Measurements from ENCODE around the gene NRF1. TPM values are rescaled to one million over a fixed set of nuclear protein-coding genes. Genes with fewer than 3 reads are reported as not detected.

Gene NRF1
- total and polyA plus RNA-seq, 2 of the 13 experiments (the other 11 are each of a cell fraction or from before 2014, with no cell fraction given) = 9.3 to 10.1 TPM

GRCh38 chr7:129779602-129780256, 168.2 kb downstream of the NRF1 start (continued):
- TF ChIP-seq ZNF451 (CRISPR knock-in tag; IDR thresholded peaks at IDR 0.05) (no peak), DPF2 (CRISPR knock-in tag; IDR thresholded peaks at IDR 0.05; ENCODE audit: borderline replicate concordance, low read depth) (no peak), ZNF605 (CRISPR knock-in tag; IDR thresholded peaks at IDR 0.05) (no peak), EZH2 (conservative IDR thresholded peaks at IDR 0.05; ENCODE audit: low read depth, low read length) (no peak), FOXA1 (IDR thresholded peaks at IDR 0.05) (no peak), FOXA1 (CRISPR knock-in tag; IDR thresholded peaks at IDR 0.05) (no peak), GABPB1 (CRISPR knock-in tag; IDR thresholded peaks at IDR 0.05) (peak; percentile 70; the same call in 1 of the 2 replicates), MXD1 (CRISPR knock-in tag; IDR thresholded peaks at IDR 0.05) (no peak), RBAK (CRISPR knock-in tag; IDR thresholded peaks at IDR 0.05) (no peak), ZNF569 (CRISPR knock-in tag; IDR thresholded peaks at IDR 0.05; ENCODE audit: borderline replicate concordance) (no peak), SRY (CRISPR knock-in tag; IDR thresholded peaks at IDR 0.05) (peak; percentile 84; the same call in 1 of the 2 replicates), POLR2G (IDR thresholded peaks at IDR 0.05; ENCODE audit: low read depth, low read length) (peak; percentile 66; the same call in 1 of the 2 replicates), ZNF800 (CRISPR knock-in tag; IDR thresholded peaks at IDR 0.05) (peak; percentile 73), BATF2 (CRISPR knock-in tag; IDR thresholded peaks at IDR 0.05) (0 out of 2 replicates have a peak, but pooled peaks have one; percentile 16), ZNF484 (CRISPR knock-in tag; IDR thresholded peaks at IDR 0.05; ENCODE audit: borderline replicate concordance, low read depth) (no peak), TMF1 (CRISPR knock-in tag; IDR thresholded peaks at IDR 0.05; ENCODE audit: low read depth) (no peak), MATR3 (CRISPR knock-in tag; IDR thresholded peaks at IDR 0.05) (no peak), ZSCAN29 (CRISPR knock-in tag; conservative IDR thresholded peaks at IDR 0.05) (peak; percentile 78), ZNF296 (CRISPR knock-in tag; conservative IDR thresholded peaks at IDR 0.05) (no peak), ETV5 (CRISPR knock-in tag; IDR thresholded peaks at IDR 0.05; ENCODE audit: borderline replicate concordance) (0 out of 2 replicates have a peak, but pooled peaks have one; percentile 10), ZNF850 (CRISPR knock-in tag; conservative IDR thresholded peaks at IDR 0.05) (no peak), ZBTB4 (CRISPR knock-in tag; IDR thresholded peaks at IDR 0.05; ENCODE audit: borderline replicate concordance) (no peak), ZNF772 (CRISPR knock-in tag; IDR thresholded peaks at IDR 0.05) (no peak), ZNF225 (CRISPR knock-in tag; IDR thresholded peaks at IDR 0.05) (no peak), POLR2A (IDR thresholded peaks at IDR 0.05; ENCODE audit: insufficient read depth in 1 of 2, low read depth in 2 of 2, low read length in 2 of 2) (peak in 1 of 2 experiments; percentile 59; a peak in 2 of 4 replicates), GLI4 (CRISPR knock-in tag; IDR thresholded peaks at IDR 0.05; ENCODE audit: borderline replicate concordance) (no peak)
